CD4-positive, alpha-beta T cell treated with Interleukin-1 beta for 1 hour (primary cell): ENCODE results near the gene SH3PXD2A.
A peak's percentile ranks its signal among the peaks of the same experiment; 100 is the strongest.

ENCODE experiments used
- DNase-seq, 2 donors: peaks; one replicate each; pipeline ENCODE4 v3.0.0-alpha.2; 2020 to 2022

Gene SH3PXD2A

DNA sequence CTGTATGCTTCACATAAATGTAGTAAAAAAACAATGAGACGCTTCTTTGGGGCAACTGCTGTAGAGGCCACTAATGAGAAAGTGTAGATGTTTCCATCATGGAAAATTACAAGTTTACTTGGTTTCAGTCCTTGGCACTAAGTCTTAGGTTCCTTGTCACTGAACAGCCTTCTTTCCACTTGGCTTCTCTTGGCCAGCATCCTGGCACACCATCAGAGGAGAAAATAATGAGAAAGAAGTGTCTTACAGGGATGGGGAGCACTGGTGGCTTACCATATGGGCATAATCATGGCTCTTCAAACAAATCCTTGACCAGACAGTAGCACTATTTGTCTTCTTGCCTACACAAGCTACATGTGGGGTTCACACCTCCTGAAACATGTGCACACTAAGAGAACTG, 22.5 kb upstream of the SH3PXD2A start:
- no peak for DNase-seq

DNA sequence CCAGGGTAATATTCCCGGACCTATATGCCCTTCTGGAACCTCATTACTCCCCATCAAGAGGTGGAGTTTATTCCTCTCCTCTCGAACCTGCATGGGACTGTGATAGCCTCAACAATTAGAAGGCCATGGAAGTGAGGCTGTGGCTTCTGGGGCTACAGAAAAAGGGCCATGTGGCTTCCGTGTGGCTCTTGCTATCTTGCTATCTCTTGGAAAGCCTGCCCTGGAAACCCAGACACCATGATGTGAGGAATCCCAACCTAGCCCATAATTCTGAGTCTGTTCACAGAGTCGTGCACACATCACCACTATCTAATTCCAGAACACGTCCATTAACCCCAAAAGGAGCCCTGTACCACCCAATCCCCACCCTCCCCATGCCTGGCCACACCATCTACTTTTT, 20.8 kb upstream of the SH3PXD2A start:
- no peak for DNase-seq

DNA sequence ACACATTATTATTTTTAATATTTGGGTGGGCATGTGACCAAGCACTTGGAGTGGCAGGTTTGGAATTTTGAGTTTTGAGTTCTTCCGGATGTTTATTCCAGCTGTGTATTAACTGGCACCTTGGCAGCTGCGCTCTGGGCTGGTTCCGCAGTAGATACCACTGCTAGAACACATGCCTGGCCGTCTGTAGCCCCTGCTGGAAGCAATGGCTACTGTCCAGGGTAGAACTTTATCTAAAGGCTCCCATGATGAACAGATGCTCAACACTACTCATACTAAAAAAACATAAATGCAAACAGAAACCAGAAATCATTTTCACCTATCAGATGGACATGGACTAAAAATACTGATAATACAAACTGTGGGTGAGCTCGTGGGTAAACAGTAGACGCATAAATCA, 19.4 kb upstream of the SH3PXD2A start:
- no peak for DNase-seq

DNA sequence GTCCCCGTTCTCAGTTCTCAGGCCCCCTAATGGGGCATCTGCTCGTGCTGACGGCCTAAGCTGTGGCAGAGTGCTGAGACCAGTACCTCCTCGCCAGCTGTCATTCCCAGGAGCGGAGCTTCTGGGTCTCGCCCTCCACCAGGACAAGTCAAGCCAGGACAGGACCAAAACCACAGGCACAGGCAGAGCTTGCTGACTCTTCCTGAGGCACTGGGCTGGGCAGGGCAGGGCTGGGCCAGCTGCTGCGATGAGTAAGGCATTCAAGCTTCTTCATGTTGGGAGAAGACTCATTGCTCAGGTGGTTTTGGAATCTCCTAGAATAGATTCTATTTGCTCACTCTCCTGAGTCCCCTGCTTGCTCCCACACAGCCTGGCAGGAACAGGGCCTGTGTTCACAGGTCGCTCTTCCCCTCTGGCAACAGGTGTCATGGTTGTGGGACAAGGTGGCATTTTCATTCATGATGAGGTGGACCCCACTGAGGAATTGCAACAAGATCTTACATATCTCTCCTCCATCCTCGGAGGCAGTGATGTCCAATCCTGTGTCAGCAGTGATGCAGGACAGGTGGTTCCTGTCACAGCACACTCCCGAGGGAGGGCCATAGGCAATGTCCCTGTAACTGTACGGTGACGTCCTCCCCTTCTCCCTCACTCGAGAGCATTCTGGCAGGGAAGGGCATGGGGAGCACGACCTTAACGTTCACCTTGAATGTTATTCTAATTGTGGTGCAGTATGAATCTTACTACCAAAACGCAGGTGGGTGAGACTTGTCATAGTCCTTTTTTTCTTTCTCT, 17.0 kb upstream of the SH3PXD2A start:
- no peak for DNase-seq

DNA sequence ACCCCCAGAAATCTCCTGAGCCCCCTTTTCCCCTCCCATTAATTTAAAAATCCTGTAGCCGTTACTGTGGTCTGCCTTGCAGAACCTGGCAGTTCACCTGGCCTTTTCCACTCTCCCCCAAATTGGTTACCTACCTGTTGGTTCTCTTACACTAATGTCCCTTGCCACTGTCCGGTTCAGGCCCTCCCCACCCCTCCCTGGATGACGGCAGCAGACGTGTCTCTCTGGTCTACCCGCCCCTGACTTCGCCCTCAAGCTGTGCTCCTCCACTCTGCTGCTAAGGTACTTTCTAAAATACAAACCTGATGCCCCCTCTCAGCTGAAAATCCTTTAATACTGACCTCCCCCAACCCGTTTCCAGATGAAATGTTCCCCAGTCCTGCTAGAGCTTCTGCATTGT, 15.6 kb upstream of the SH3PXD2A start:
- no peak for DNase-seq

DNA sequence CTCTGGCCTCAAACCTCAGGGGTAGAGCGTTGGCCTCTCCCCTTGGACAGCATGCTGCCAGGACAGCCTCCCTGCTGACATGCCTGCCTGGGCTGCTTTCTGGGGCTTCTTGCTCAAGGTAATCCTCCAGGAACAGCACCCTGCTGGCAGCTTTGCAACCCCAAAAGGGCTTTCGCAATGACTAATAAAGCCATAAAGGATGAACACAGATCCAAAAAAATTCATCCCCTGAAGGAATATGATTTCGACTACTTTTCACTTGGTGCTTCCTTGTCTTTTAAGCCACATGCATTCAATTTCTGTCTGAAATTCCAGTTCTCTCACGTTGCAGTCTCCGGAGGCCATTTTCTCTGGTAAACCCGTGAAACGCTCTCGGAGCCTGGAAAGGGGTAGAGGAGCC, 15.1 kb upstream of the SH3PXD2A start:
- DNase-seq: no peak

DNA sequence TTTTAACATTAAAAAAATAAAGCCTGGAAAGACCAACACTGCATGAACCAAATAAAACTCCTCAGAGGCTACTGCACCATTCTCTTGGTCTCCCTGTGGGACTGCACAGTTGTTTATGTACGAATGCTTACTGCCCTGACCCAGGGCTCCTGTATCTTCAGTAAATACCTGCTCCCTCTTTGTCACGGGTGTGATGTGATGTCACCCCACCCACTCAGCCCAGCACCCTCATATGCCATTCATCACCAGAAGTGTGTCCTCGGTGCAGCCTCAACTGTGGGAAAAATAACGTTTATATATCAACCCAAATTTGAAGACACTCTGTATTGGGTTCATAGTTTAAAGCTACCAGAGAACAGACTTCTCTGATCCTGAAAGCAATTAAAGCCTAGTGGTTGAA, 14.0 kb upstream of the SH3PXD2A start:
- DNase-seq: no peak

DNA sequence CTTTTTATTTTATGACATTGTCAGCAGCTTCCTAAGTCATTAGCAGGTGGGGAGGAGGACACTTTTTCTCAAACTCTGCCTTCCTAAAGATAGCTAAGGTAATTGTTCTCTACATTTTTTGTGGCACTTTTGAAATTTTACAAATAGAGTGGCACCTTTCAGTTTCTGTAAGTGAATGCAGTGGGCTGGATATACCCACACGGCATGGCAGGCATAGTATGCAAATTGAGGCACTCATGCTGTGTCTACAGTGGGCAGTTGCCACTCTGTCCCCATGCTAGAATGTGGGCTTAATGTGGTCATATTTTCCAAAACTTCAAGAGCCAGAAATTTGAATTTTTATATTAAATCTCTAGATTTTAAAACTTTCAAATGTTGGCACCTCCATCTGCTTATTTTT, 12.8 kb upstream of the SH3PXD2A start:
- DNase-seq: no peak

DNA sequence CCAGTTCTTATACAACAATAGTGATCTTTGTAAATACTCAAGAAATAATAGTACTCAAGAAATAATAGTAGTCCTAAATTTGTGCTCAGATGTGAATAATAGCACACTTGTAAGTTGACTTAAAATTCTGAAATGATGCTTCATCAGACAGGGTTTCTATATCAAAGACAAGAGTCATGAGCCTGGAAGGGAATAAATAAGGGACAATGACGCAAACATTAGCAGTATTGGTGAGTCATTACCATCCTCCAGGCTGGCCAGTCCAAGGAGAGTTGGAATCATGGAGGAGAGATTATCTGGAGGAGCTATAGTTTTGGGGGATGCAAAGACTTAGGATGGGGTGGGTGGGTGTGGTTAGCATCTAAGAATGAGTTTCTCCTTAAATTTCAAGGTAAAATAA, 6.1 kb upstream of the SH3PXD2A start:
- no peak for DNase-seq

DNA sequence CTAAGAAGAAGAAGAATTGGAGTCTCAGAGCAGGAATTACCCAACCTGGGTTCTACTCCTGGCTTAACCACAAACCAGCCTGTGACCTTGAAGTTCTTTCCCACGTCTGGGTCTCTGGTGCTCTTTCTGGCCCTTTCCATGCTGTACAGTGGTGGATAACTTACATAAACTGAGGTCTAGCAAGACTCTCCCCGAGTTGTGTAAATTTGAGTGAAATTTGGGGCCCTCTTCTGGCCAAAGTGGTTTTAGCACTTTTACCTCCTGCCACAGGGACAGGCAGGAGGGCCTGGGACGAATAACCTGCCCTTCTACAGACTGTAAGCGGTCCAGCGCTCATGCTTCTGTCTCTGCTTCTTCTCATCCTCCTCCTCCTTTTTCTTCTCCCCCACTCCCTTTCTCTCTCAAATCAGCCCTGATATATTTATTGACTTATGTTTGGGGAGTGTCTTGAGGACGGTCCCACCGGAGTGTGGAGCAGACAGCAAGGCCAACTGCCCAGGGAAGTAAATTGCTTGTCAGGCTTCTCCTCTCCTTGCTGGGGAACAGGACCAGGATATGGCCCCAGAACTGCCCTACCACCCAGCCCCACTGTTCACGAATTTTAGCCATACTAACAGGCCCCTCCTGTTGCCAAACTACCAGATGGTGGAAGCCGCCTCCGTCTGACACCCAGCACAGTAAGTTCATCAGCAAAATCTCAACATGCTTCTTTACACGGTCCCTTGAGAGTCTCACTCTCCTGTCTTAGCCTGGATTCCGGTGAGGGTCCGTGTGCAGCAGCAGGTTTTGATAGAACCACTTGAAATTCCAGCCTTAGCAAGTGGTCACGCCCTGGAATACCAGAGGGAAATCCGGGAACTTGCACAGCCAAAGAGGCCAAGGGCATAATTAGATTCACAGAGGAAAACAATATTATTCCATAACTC, 4.0 kb upstream of the SH3PXD2A start:
- peak; percentile 52 to 63 for DNase-seq

DNA sequence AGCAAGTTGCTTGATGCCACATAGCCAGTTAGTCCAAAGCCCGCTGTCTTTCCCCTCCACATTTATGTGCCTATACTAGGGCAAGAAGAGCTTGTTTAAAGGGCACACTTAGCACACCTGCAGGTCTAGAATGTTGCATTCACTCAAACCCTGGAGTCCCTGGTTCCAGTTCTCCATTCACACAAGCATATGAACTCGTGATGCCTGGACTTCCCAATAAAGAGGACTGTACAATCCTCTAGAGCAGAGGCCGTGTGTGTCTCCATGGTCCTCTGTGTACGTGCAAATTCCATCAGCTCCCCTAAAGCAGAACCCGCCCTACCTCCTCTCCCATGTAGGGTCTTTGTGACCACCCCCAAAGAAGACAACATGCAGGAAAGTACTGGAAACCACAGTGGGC, 3.0 kb upstream of the SH3PXD2A start:
- DNase-seq: no peak

DNA sequence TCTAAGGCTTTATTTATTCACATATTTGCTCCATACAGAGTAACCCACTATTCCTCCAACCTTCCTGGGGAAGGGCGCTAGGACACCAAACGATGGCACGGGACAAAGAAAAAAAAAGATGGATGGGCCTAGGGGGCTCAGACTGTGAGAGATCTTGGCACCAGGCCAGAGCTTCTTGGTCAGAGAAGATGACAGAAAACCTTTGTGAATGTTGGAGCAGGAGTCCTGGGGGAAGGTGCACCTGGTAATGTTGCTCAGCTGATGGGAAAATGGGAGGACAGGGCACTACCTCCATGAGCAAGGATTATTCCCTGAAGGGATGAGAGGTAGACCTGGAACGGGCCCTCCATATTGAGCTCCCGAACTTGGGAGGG, 1.4 kb upstream of the SH3PXD2A start:
- no peak for DNase-seq

DNA sequence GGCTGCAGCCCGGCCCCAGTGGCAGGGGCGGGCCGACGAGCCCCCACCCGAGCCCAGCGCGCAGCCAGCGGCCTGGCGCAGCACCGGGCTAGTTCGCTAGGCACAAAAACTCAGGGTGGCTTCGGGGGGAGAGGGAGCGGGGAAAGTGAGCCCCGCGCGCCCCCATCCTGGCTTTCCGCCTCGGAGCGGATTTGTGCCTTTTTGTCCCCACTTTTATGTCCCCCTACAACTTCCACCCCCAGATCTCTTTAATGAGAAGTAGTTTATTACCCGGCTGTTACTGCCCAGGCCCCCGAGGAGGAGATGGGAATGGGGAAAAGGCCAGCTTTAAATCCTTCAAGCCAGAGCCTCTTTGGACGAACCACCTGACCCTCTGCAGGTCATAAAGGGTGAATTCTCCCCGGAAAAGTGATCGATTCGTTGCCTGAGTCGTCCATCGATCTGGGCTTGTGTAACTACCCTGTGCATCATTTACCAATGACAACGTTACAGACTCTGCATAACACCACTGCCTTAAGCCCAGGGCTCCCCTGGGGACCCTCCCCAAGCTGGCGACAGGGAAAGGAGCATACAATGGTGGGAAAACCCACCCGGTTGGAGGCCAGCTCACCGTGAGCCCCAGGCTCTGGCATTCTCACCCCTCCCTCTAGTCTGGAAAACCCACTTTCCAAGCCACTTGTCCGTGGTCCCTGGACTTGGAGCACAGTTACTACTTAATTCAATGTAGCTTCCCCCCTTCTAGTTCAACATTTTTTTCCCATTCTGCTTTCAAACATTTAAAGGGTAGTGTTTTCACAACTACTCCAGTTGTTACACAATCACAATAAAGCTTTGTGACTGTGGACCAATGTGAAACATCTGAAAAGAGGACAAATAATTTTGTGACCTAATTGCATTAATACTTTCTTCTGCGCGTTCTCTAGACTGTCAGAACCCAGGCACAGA, 748 bp upstream of the SH3PXD2A start:
- DNase-seq: no peak

DNA sequence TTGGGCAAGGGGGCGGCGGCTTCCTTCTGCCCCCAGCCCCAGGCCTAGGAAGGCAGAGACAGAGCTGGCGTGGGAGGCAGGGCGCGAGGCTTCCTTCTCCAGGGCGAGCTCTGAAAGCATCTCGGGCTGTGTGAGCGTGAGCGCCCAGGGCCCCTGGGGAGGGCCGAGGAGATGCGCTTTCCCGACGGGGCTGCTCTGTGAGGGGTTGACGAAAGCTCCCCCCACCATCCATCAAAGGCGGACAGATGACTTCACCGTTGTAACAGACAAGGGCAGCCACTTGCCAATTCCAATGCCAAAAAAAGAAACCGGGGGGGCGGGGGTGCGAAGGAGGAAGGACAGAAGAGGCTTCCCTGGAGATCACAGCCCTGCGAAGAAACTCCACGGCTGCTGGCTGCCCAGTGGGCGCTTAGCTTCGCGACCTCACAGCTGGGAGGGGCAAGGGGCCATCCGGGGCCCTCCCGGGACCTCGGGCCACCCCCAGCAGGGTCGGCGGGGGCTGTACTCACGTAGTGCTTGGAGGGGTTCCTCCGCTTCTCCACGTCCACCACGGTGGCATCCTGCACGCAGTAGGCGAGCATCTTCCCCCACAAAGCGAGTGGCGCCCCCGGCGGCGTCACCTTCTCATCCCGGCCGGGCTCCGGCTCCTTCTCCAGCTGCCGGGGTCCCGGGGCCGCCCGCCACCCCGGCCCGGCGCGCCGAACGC, 537 bp downstream of the SH3PXD2A start:
- no peak for DNase-seq

DNA sequence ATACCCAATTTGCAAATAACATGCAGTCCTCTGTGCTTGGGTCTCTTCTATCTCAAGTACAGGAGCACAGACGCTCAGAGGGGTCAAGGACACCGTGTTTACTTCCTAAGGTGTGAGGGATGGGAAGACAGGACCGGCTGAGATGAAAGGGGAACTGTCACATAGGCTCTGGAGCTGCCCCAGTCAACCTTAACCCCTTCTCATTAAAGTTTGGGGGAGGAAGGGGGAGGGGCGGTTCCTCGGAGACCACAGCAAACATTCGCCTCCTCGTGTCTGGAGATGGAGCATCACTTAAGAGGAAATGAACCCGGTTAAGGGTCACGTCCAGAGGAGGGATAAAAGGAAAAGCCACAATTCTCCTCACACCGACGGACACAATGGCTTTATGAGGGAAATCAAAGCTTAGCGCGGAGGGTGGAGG, 1.1 kb downstream of the SH3PXD2A start:
- DNase-seq: no peak

DNA sequence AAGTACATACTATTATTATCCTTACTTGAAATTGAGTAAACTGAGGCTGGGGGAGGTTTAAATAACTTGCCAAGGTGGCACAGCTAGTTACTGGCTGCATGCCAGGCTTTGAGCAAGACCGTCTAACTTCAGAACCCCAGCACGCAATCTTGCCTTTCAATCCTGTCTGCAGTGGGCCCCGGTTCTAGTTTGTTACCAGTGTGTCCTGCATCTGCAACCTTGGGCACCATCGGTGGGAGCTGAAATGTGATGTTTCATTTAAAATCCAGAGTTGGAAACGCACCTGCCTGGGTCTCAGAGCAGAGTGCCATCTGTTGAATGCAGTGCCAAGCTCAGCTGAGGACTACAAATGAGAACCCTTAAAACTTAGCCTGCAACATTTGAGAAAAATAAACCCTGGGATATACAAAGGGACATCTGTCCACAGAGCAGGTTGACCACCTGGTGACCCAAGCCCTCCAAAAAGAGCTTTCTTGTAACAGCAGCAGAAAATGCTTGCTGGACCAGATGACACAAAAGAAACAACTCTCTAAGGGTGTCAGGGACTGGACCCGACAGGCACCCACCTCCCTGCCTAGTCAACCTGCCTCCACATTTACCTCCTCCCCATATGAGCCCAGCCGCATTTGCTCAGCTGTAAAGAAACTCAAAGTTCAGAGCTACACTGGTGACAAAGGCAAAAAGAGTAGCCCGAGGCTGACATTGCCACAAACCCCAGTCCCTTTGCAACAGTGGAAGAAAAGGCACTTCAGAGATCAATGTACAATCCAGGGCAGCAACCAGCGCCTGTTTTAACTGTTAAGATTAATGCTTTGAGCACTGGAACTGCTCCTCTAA, 1.7 kb downstream of the SH3PXD2A start:
- no peak for DNase-seq

DNA sequence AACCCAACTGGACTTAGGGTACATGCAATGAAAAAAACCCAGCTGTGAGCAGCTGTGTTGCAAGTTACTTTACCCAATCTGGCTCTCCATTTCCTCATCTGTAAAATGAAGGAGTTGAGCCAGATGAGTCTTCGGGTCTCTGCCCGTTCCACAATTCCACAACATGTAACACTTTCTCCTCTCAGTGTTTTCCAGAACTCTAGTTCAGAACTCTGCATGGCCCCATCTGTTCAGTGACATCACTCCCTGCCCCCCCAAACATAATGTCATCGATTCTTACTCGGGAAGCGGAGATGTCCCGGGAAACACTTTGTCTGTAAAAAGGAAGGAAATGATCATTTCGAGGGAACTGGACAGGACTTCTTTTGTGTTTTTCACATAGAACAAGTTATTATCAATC, 2.5 kb downstream of the SH3PXD2A start:
- no peak for DNase-seq

DNA sequence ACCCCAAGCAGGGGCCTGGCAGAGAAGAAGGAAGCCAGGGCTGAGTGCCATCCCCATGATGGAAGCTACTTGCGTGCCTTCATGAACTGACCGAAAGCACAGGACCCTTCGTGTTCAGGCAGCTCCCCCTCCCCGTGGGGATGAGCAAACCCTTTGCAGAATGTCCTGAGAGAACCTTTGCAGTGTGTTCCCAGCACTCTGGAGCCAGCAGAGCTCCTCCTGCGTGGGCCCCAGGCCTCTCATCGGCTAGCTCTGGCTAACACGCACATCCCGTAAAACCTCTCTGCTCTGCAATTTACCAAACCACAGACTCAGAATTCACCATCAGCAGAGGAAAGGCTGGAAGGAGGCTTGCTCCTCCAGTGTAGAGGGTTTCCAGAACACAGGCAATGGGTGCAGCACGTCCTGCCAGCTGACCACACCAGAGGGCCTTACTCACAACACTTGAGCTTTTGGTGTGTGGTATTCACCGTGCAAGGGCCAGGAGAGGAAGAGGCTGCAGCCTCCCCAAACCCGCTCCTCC, 3.1 kb downstream of the SH3PXD2A start:
- DNase-seq: no peak

DNA sequence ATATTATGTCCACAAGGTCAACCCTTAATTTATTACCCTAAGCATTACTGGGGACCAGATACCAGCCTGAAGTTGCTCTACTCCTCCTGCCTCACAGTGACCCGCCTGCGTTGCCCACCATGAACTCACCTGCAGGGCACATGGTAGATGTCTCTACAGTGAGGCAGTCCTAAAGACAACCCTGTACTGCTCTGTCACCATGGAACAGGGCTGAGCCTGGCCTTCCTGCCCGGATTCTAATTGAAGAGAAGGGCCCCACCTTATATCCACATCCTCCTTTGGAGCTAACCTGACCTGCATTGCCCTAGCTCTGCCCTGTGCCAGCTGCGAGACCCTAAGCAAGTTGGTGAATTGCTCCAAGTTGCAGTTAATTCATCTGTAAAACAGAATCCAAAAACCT, 4.1 kb downstream of the SH3PXD2A start:
- no peak for DNase-seq

DNA sequence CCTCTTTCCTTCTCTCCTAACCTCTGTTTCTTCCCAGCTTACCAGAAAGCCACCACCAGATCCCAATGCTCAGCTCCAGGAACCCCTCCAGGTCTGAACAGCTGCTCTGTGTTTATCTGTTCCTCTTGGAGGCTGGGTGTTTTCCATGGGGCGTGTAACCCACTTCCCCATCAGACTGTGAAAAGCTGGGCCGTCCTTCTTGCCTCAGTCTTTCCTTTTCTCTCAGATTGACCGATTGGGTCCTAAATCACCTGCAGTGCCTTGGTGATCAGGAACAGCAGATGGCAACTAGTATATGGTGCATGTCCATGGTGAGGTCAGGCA, 4.8 kb downstream of the SH3PXD2A start:
- no peak for DNase-seq

DNA sequence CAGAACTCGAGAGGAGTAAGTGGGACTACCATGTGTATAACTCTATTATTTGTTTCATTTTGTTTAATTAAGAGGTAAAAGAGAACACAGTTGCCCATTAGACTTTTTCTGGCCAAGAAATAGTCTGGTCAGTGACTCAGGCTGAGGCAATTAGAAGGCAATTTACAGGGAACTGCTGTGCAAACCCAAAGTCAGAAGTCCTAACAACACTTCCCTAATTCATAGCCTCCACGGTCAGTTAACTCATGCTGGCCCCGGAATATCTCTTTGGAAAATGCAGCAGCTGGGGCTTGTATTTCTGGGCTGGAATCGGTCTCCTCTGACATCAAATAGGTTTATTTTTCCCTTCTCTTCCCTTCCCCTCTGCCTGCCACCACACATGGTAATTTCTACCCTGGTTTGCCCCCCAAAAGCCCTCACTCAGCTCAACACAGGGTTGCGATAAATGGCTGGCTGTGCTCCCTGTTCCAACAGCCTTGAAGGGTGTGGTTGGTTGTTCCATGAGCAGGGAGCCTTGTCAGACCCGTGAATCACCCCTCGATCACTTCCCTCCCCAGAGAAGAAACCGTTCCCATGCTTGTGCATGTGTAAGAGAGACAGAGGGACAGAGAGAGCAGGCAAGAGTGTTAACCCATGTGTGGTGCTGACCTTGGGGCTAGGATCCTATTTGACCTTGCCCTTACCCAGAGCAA, 5.3 kb downstream of the SH3PXD2A start:
- no peak for DNase-seq
